ENCODE measurements around the gene ITIH1. TPM values are rescaled to one million over a fixed set of nuclear protein-coding genes. Genes with fewer than 3 reads are reported as not detected.

The ITIH1 gene
- total and polyA plus RNA-seq, 2 of the 4 experiments (the other 2 are of a cell fraction): not detected

- Histone ChIP-seq H3K79me1 (ENCODE audit: low read depth in 1 of 2, low read length in 2 of 2) (peaks cover 13 to 23% of the 10 kb centered on the region in 2 experiments), H3K9me3 (ENCODE audit: control insufficient read depth, insufficient read depth, low read length) (no peaks in the 10 kb centered on the region), H3K27me3 (ENCODE audit: control insufficient read depth, insufficient read depth, low read length) (peaks cover 4% of the 10 kb centered on the region; the same call in 1 of the 2 replicates), H3K4me2 (ENCODE audit: low read depth, low read length) (peak overlapping the region; percentile 80), H2AK9ac (replicated peaks; ENCODE audit: low read depth, low read length, poor library complexity) (peak overlapping the region; percentile 83), H2BK5ac (ENCODE audit: low read depth, low read length, poor library complexity, severe bottlenecking) (no peak overlapping the region), H3K36me3 (ENCODE audit: control insufficient read depth, insufficient read depth, low read length) (peaks cover 4% of the 10 kb centered on the region), H2AK5ac (ENCODE audit: low read depth, low read length) (no peak overlapping the region), H2BK20ac (ENCODE audit: low read depth, low read length) (no peak overlapping the region), H3K56ac (ENCODE audit: extremely low read depth, insufficient read depth, low read length) (peak overlapping the region; percentile 92), H2BK15ac (ENCODE audit: low read depth, low read length) (no peak overlapping the region), H4K8ac (ENCODE audit: low read depth in 2 of 2, low read length in 2 of 2) (peak overlapping the region; percentile 97 to 100), H3K4ac (ENCODE audit: low read depth, low read length) (peak overlapping the region; percentile 86; the same call in 1 of the 2 replicates), H2AFZ (replicated peaks; ENCODE audit: low read length, poor library complexity) (peak overlapping the region; percentile 96), H3K14ac (replicated peaks; ENCODE audit: low read depth, low read length) (peak overlapping the region; percentile 95), H2BK120ac (ENCODE audit: low read depth, low read length) (no peak overlapping the region), H4K5ac (ENCODE audit: low read depth, low read length) (peak overlapping the region; percentile 90), H4K20me1 (ENCODE audit: insufficient read depth, low read length) (no peaks in the 10 kb centered on the region), H3K23ac (ENCODE audit: low read depth, low read length) (peak overlapping the region; percentile 91; the same call in 1 of the 2 replicates), H3K18ac (ENCODE audit: low read depth, low read length) (no peak overlapping the region; the same call in 1 of the 2 replicates), H3K27ac (ENCODE audit: insufficient read depth, low read length) (no peak overlapping the region), H4K91ac (ENCODE audit: insufficient read depth, low read depth, low read length) (0 out of 2 replicates have a peak overlapping the region, but pooled peaks have one; percentile 10), H3K9me1 (ENCODE audit: insufficient read depth, low read length) (peaks cover 4% of the 10 kb centered on the region), H3K4me1 (ENCODE audit: control insufficient read depth, insufficient read depth, low read length) (no peaks in the 10 kb centered on the region), H3K4me3 (ENCODE audit: insufficient read depth, low read depth, low read length) (peak overlapping the region; percentile 71), H3K9ac (ENCODE audit: low read depth, low read length) (peak overlapping the region; percentile 97)
- intact Hi-C loops (cut with micrococcal nuclease) (loop anchor here (2.0 kb wide), 1 partner anchor 163 kb away; no protein-coding TSS in a partner anchor), dilution Hi-C loops (cut with HindIII; ENCODE audit: low sequenced_read_pairs, unreplicated experiment) (no loop called here), in situ Hi-C loops (cut with MboI; ENCODE audit: low sequenced_read_pairs) (no loop called here)
- 58% methylated on average over 2 of the region's 5 CpGs; no CpG with 5 or more reads in 1 of the 2 experiments for WGBS, 2 experiments (ENCODE audit: extremely low coverage in 2 of 2, insufficient read length in 1 of 2)
- BruUV-seq (replicated peaks): no TSS peak
- TF ChIP-seq FOS (IDR thresholded peaks at IDR 0.05; ENCODE audit: low read depth, low read length): no peak
- TF ChIP-seq CEBPB (IDR thresholded peaks at IDR 0.05; ENCODE audit: low read depth, low read length): no peak
- TF ChIP-seq BHLHE40 (IDR thresholded peaks at IDR 0.05; ENCODE audit: low read depth, low read length): no peak
- no peak for TF ChIP-seq MAFK (IDR thresholded peaks at IDR 0.05; ENCODE audit: low read depth, low read length)
- TF ChIP-seq RFX5 (IDR thresholded peaks at IDR 0.05; ENCODE audit: low read depth, low read length): no peak
- TF ChIP-seq POLR2A (IDR thresholded peaks at IDR 0.05; ENCODE audit: low read depth, low read length): no peak
- no peak for TF ChIP-seq NFE2L2 (IDR thresholded peaks at IDR 0.05; ENCODE audit: low read depth, low read length)
- no peak for TF ChIP-seq USF2 (IDR thresholded peaks at IDR 0.05; ENCODE audit: low read depth, low read length)
- no peak for TF ChIP-seq CHD1 (IDR thresholded peaks at IDR 0.05; ENCODE audit: low read depth, low read length)
- no peak for TF ChIP-seq RAD21 (IDR thresholded peaks at IDR 0.05; ENCODE audit: low read length)
- no peak for TF ChIP-seq MXI1 (IDR thresholded peaks at IDR 0.05; ENCODE audit: borderline replicate concordance, low read depth, low read length)
- no peak for TF ChIP-seq CTCF (conservative IDR thresholded peaks at IDR 0.05; ENCODE audit: low read depth, low read length)
- TF ChIP-seq SMC3 (IDR thresholded peaks at IDR 0.05; ENCODE audit: low read depth, low read length): no peak
- no peak for TF ChIP-seq RCOR1 (IDR thresholded peaks at IDR 0.05; ENCODE audit: insufficient replicate concordance, low read length)
- no peak for TF ChIP-seq ELK1 (IDR thresholded peaks at IDR 0.05; ENCODE audit: borderline replicate concordance, low read depth, low read length)
- peak; percentile 5; the same call in 1 of the 2 replicates for ATAC-seq (ENCODE audit: low read depth)
- POLR2A ChIA-PET (ENCODE audit: unreplicated experiment): no interaction called here
- no peak for DNase-seq
- CTCF ChIA-PET: interaction anchor here (0.5 to 1.2 kb wide), 2 partner anchors 13 to 443 kb away, joined by 3 to 4 read pairs; no protein-coding TSS in a partner anchor
Measured at GRCh38 chr3:52771334-52771681, 6.1 kb upstream of the ITIH1 start.

Measured in IMR-90 (cell line).